GM18870 (cell line): ENCODE results near the gene SERPINA4.

Source experiments
- ATAC-seq: cut with Tn5 transposase; IDR thresholded peaks from one replicate; pipeline ENCODE4 v1.9.1; 2021; ENCODE audit warnings: moderate library complexity; ENCODE audit not compliant: unreplicated experiment

The SERPINA4 gene

DNA sequence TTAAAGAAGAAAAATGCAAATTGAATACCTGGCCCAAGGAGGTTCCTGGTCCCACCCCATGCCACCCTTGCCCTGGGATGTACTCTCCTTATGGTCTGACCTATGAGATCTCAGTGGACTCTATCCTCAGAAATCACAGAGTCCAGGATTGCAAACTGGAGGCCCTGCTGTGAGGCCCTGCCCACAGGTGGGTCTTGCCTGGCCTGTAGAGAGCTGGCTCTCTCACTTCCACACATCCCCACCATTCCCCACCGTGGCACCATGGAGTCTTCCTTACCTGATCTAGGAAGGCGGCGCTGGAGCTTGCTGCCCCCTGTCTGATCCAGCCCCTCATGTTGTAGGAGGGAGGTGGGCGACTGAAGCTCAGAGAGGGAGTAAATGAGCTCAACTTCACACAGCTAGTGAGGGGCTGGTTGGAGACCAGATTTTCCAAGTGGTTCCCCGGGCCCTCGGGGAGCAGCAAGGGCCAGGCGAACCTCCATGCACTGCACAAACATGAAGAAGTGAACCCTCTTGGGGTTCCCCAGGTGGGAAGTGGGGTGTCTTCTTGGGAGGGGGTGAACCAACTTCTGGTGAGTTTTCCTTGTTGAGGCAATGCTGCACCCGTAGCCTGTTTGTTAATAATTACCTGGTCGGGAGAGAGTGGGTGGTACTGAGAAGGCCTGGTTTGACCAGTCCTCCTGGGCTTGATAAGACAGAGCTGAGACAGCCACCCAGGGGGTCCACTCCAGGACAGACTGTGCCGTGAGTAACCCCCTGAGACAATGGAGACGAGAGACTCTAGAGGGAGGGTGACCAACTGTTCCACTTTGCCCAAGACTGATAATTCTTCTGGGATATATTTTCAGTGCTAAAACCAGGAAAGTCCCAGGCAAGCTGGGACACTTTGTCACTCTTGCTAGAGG is at the start of gene SERPINA4:
SERPINA4 (plus strand) TSS at position 692 of the 905 bp plus-strand sequence. CDS start 2,041 bp downstream, outside the sequence.
- no peak for ATAC-seq

GRCh38 chr14:94514351-94514750 is 46.9 kb upstream of the SERPINA4 start:
- no peak for ATAC-seq

- no peak for ATAC-seq
Measured at GRCh38 chr14:94515426-94515825, 45.8 kb upstream of the SERPINA4 start.

- no peak for ATAC-seq
Measured at GRCh38 chr14:94515856-94516255, 45.4 kb upstream of the SERPINA4 start.

DNA sequence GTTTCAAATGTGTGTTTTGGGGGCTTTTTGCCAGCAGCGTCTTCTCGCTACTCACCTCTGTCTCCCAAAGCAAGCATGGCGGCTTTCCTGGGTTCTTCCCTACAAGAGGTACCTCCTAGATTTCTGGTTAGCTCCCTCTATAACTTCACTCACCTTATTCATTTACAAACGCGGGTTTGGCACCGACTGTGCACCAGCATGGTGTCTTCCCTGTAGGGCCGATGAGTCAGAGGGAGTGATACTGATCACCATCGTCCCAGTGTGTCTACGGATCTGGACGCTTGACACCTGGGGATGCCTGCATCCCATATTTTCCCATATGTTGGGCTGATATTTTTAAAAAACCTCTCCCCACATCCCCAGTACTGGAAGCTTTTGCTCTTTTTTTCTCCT is 44.0 kb upstream of the SERPINA4 start:
- ATAC-seq, result no peak

- ATAC-seq, result no peak
Measured at GRCh38 chr14:94517641-94518257, 43.5 kb upstream of the SERPINA4 start.

DNA sequence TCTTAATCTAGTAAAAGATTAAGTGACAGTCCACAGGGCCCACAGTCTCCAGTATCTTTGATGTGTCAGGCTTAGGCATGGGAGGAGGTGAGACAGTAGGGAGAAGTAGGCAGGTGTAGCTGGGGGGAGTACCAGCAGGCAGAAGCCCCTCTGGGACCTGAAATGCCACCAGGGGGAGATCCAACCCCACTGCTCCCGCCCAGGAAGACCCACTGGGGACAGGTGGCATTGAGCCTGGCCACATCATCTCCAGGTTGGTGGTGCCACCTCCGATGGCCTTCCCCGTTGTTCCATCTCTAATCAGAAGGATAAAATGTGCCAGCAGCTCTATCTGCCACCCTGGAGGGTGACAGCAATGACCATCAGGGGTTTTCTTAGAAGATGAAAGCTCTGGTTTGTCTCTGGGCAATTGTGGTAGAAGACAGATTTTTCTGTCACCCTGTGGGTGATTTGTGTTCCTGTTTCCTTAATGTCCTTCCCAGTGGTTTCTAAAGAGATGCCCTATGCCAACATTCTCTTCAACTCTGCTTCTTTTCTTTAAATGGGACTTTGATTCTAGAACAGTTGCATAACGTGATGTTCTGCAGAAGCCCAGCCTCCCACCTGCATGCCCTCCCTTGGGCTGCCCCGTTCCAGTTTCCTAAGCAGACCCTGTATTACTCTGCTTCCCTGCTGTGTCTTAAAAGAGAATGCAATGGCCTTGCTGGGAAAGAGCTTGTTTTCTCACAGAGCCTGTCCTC is 39.7 kb upstream of the SERPINA4 start:
- no peak for ATAC-seq

- no peak for ATAC-seq
Measured at GRCh38 chr14:94522115-94522724, 39.0 kb upstream of the SERPINA4 start.

DNA sequence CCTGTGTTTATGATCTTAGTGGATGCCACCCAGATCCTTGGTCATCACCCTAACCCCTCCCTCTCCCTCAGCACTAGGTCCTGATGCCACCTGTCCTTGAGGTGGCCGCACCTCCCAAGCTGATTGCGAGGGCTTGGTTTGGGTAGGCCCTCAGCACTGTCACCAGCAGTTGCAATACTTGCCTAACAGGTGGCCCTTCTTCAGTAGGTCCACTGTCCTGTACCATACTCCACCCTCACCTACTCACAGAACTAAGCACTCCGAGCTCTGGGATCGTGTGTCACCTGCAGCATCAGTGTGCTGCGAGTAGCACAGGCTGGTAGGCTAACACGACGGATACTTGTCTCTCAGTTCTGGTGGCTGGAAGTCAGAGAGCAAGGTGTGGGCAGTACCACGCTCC is 38.0 kb upstream of the SERPINA4 start:
- ATAC-seq, result no peak

- ATAC-seq, result no peak
Measured at GRCh38 chr14:94524093-94524492, 37.1 kb upstream of the SERPINA4 start.

GRCh38 chr14:94531187-94531586 is 30.1 kb upstream of the SERPINA4 start:
- ATAC-seq, result no peak

DNA sequence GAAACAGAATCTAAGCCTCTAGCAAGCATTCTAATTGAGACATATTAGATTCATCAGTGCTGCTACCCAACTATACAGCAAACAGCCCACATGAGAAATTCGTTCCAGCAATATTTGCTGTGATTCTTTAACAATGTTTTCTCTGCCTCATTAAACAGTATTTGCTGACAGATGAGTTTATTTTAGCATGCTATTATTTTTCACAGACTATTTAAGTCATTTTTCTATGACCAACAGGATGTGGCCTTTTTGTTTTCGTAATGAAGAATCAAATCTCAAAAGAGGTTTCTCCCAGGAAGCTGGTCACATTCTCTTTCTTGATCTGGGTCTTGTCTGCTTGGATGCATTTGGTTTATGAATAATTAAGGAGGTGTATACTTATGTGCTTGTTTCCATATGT is 28.8 kb upstream of the SERPINA4 start:
- no peak for ATAC-seq

DNA sequence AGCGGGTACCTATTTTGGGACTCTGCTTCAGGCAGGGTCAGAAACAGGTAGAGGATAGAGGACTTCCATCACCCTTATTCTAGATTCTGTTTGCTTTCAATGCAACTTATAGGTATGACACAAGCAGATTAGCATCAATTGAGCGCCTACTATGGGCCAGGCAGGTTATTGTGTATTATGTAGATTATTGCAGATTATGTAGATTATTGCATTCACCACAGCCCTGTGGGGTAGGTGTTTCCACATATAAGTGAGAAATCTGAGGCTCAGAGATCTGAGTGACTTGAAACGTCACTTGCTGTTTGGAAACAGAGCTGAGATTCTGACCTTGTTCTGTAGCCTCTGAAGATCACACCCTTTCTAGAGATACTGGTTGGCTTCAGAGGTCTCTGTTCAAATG is 25.7 kb upstream of the SERPINA4 start:
- no peak for ATAC-seq

- no peak for ATAC-seq
Measured at GRCh38 chr14:94536836-94537235, 24.4 kb upstream of the SERPINA4 start.

DNA sequence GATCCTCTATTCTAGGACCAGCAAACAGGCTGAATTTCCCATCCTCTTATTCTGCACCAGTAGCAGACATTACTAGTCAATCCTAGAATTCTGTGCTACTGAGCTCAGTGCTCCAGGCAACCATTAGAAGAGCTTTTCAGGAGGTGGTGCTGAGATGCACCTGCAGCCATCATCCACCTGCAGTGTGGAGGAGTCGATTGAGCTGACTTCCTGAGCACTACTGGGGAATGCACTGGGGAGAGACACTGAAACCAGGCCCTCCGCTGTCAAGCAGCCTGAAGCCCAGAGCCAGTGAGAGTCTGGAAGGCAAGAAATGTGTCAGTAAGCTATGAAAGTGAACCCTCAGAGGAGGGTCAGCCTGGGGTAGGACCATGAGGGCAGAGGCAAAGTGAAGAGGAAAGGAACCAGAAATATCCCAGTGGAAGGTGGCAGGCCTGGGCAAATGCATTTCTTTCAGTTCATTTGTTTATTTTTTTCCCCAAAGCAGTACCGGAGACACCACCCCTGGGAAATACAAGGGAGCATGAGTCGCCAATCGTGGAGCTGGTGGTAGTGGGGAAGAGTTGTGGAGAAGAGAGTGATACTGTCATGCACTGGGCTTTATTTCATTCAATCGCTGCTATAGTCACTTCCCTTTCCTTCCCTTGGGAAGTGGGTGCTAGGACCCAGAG is 23.0 kb upstream of the SERPINA4 start:
- no peak for ATAC-seq

- ATAC-seq, result no peak
Measured at GRCh38 chr14:94539181-94539580, 22.1 kb upstream of the SERPINA4 start.

GRCh38 chr14:94540031-94540794 is 21.0 kb upstream of the SERPINA4 start:
- ATAC-seq, result no peak

GRCh38 chr14:94541234-94541975 is 19.8 kb upstream of the SERPINA4 start:
- ATAC-seq, result no peak

DNA sequence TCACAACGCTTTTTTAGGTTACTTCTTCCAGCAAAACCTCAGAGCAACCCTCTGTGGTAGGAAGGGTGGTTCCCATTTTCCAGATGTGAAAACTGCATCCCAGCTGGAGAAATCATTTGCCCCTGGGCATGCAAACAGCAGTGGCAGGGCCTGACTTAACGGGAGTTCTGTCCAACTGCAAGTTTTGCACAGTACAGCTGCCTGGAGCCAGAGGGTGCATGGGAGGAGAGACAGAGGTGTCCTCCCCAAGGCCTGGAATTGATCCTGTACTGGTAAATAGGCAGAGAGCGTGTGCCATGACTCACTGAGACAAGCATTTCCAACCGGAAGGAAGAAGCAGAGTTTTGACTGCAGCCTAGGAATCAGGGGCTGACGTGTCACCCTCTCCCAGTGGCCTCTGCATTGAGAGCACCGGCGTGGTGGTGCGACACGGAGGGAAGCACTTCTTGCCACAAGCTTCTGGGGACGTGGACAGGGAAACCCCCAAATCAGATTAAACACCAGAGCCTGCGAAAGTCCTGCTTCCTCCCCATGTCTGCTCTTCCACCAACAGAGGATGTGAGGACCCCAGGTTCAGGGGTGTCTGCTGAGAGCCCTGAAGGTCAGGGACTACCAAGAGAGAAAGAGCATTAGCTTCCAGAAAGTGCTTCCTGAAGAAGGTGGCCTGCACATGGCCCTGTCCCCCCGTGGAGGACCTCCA is 19.0 kb upstream of the SERPINA4 start:
- ATAC-seq, result no peak
